Panc1 (cell line): ENCODE results near the gene DENND6A. TPM values are rescaled to one million over a fixed set of nuclear protein-coding genes. Genes with fewer than 3 reads are reported as not detected.

ENCODE experiments used
- ATAC-seq: fragments of 200-7000 bp; cut with Tn5 transposase; 2 replicates; pipeline ENCODE4 v1.9.1; 2020; ENCODE audit warnings: mild to moderate bottlenecking, moderate library complexity
- BruUV-seq: library from RNA; stranded (reverse); fragments of 400-500 nt; replicated peaks from 2 replicates; lab custom pipeline; 2021; lab: Mats Ljungman, UMichigan
- CTCF ChIA-PET: fragments of 300-600 bp; sonication (Branson Sonifier 250); formaldehyde crosslinking; loops from one replicate; lab custom pipeline; 2022; ENCODE audit warnings: antibody characterized with exemption; lab: Charles Lee
- POLR2A ChIA-PET: fragments of 300-600 bp; sonication (Branson Sonifier 250); formaldehyde crosslinking; loops from one replicate; lab custom pipeline; 2022; ENCODE audit warnings: antibody characterized with exemption; lab: Charles Lee
- DNase-seq: peaks from one replicate; pipeline ENCODE4 v3.0.0-alpha.2; 2010; ENCODE audit warnings: low read depth, low spot score
- H3K27ac ChIP-seq: 2 replicates; pipeline ENCODE4 v1.5.1; 2011; ENCODE audit warnings: mild to moderate bottlenecking, low read length, inconsistent platforms
- H3K27me3 ChIP-seq: fragments of 200-500 bp; sonication (Bioruptor generic); 2 replicates; pipeline ENCODE4 v1.6.0; 2014; ENCODE audit warnings: low read length, inconsistent platforms; ENCODE audit not compliant: control insufficient read depth, insufficient read depth
- H3K36me3 ChIP-seq: fragments of 200-500 bp; sonication (Bioruptor generic); 2 replicates; pipeline ENCODE4 v1.5.1; 2014; ENCODE audit warnings: inconsistent platforms, mild to moderate bottlenecking, low read length, moderate library complexity; ENCODE audit not compliant: control insufficient read depth, insufficient read depth
- H3K4me1 ChIP-seq: 2 replicates; pipeline ENCODE4 v1.5.1; 2011; ENCODE audit warnings: inconsistent platforms, mild to moderate bottlenecking, low read length, moderate library complexity; ENCODE audit not compliant: control insufficient read depth, insufficient read depth
- H3K4me3 ChIP-seq, 2 experiments: 2 replicates each; pipeline ENCODE4 v1.5.1; 2011 to 2012; ENCODE audit warnings: low read depth in 2 of 2, low read length in 2 of 2, mild to moderate bottlenecking in 2 of 2, inconsistent platforms in 1 of 2, moderate library complexity in 1 of 2
- H3K9me3 ChIP-seq: fragments of 200-500 bp; sonication (Bioruptor generic); 2 replicates; pipeline ENCODE4 v1.5.1; 2014; ENCODE audit warnings: low read depth, mild to moderate bottlenecking, inconsistent platforms, low read length, moderate library complexity; ENCODE audit not compliant: control insufficient read depth, insufficient read depth
- POLR2AphosphoS5 ChIP-seq: IDR thresholded peaks from 2 replicates; pipeline ENCODE4 v1.6.1; 2012; ENCODE audit warnings: mild to moderate bottlenecking, low read depth, low read length, moderate library complexity
- SIN3A ChIP-seq: IDR thresholded peaks from 2 replicates; pipeline ENCODE4 v1.6.1; 2012; ENCODE audit warnings: low read depth, mild to moderate bottlenecking, low read length, moderate library complexity, borderline replicate concordance; ENCODE audit not compliant: insufficient read depth
- TCF7L2 ChIP-seq: IDR thresholded peaks from 2 replicates; pipeline ENCODE4 v1.6.1; 2011; ENCODE audit warnings: mild to moderate bottlenecking, low read depth, low read length, inconsistent platforms
- in situ Hi-C: cut with HindIII; loops from 2 replicates; pipeline ENCODE4 v1.10.0; 2016; ENCODE audit warnings: low sequenced_read_pairs, low pct_unique_long_range_greater_than_20kb
- intact Hi-C: fragments of 100-400 bp; cut with micrococcal nuclease; formaldehyde crosslinking; loops from one replicate; pipeline ENCODE4 v1.10.0; 2022; ENCODE audit not compliant: unreplicated experiment
- total RNA-seq: library from RNA; stranded (reverse); gene quantifications from one replicate; pipeline ENCODE4 v1.2.1, GENCODE V29; 2021; ENCODE audit not compliant: unreplicated experiment
- TF ChIP-seq, protein P1 (sequence below): fragments of 450-650 bp; IDR thresholded peaks from 2 replicates; pipeline ENCODE4 v1.5.1; 2017; ENCODE audit warnings: mild to moderate bottlenecking
- TF ChIP-seq, protein P2 (sequence below), 2 experiments: IDR thresholded peaks; 2 replicates each; pipeline ENCODE4 v1.6.1; 2011 to 2012; ENCODE audit warnings: low read depth in 2 of 2, control low read depth in 1 of 2, low read length in 1 of 2, mild to moderate bottlenecking in 1 of 2, moderate library complexity in 1 of 2; ENCODE audit not compliant: insufficient read depth in 1 of 2

DENND6A gene
- total RNA-seq, 1 experiment from 2014 or later: 18.1 TPM

- ATAC-seq: no peak
- ChIA-PET POLR2A (no interaction called here), CTCF (no interaction called here)
- no peak for DNase-seq
- intact Hi-C loops: no loop called here
- no peaks in the 10 kb centered on the region for H3K9me3 ChIP-seq
- in situ Hi-C loops: no loop called here
- H3K4me3 ChIP-seq: no peak overlapping the region
- no peaks in the 10 kb centered on the region for H3K36me3 ChIP-seq
- no peak overlapping the region for H3K27ac ChIP-seq
- no peaks in the 10 kb centered on the region for H3K4me1 ChIP-seq
- BruUV-seq: no TSS peak
- H3K27me3 ChIP-seq: no peaks in the 10 kb centered on the region
- TF ChIP-seq, protein P1, sequence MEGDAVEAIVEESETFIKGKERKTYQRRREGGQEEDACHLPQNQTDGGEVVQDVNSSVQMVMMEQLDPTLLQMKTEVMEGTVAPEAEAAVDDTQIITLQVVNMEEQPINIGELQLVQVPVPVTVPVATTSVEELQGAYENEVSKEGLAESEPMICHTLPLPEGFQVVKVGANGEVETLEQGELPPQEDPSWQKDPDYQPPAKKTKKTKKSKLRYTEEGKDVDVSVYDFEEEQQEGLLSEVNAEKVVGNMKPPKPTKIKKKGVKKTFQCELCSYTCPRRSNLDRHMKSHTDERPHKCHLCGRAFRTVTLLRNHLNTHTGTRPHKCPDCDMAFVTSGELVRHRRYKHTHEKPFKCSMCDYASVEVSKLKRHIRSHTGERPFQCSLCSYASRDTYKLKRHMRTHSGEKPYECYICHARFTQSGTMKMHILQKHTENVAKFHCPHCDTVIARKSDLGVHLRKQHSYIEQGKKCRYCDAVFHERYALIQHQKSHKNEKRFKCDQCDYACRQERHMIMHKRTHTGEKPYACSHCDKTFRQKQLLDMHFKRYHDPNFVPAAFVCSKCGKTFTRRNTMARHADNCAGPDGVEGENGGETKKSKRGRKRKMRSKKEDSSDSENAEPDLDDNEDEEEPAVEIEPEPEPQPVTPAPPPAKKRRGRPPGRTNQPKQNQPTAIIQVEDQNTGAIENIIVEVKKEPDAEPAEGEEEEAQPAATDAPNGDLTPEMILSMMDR: no peak
- no peak for TF ChIP-seq SIN3A
- no peak for TF ChIP-seq TCF7L2
Observed at GRCh38 chr3:57682284-57682683, 10.6 kb downstream of the DENND6A start.

DNA sequence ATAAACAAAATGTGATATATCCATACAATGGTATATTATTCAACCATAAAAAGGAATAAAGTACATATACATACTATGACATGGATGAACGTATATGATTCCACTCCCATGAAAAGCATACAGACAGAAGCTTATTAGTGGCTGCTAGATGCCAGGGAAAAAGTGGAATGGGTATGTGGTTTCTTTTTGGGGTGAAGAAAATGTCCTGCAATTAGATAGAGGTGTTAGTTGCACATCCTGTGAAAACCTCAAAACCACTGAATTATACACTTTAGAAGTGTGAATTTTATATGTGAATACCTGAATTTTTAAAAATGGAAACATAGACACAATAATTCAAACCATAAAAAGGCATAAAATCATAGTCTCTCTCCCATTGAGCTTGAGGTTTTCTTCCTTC, 11.2 kb downstream of the DENND6A start:
- no TSS peak for BruUV-seq
- ATAC-seq (no peak), DNase-seq (no peak)
- ChIA-PET POLR2A (no interaction called here), CTCF (no interaction called here)
- in situ Hi-C loops (no loop called here), intact Hi-C loops (no loop called here)
- H3K4me3 ChIP-seq: no peak overlapping the region
- no peaks in the 10 kb centered on the region for H3K36me3 ChIP-seq
- H3K9me3 ChIP-seq: no peaks in the 10 kb centered on the region
- no peaks in the 10 kb centered on the region for H3K27me3 ChIP-seq
- no peaks in the 10 kb centered on the region for H3K4me1 ChIP-seq
- H3K27ac ChIP-seq: no peak overlapping the region
- TF ChIP-seq, protein P1: no peak
- TF ChIP-seq TCF7L2: no peak
- TF ChIP-seq SIN3A: no peak
- TF ChIP-seq, protein P2, sequence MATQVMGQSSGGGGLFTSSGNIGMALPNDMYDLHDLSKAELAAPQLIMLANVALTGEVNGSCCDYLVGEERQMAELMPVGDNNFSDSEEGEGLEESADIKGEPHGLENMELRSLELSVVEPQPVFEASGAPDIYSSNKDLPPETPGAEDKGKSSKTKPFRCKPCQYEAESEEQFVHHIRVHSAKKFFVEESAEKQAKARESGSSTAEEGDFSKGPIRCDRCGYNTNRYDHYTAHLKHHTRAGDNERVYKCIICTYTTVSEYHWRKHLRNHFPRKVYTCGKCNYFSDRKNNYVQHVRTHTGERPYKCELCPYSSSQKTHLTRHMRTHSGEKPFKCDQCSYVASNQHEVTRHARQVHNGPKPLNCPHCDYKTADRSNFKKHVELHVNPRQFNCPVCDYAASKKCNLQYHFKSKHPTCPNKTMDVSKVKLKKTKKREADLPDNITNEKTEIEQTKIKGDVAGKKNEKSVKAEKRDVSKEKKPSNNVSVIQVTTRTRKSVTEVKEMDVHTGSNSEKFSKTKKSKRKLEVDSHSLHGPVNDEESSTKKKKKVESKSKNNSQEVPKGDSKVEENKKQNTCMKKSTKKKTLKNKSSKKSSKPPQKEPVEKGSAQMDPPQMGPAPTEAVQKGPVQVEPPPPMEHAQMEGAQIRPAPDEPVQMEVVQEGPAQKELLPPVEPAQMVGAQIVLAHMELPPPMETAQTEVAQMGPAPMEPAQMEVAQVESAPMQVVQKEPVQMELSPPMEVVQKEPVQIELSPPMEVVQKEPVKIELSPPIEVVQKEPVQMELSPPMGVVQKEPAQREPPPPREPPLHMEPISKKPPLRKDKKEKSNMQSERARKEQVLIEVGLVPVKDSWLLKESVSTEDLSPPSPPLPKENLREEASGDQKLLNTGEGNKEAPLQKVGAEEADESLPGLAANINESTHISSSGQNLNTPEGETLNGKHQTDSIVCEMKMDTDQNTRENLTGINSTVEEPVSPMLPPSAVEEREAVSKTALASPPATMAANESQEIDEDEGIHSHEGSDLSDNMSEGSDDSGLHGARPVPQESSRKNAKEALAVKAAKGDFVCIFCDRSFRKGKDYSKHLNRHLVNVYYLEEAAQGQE (IDR thresholded peaks at IDR 0.05; ENCODE audit: insufficient read depth in 1 of 2, low read depth in 2 of 2, low read length in 1 of 2): no peak
- no peak for TF ChIP-seq POLR2AphosphoS5

- DNase-seq: no peak
- no peaks in the 10 kb centered on the region for H3K27me3 ChIP-seq
- H3K4me3 ChIP-seq: no peak overlapping the region
- no peaks in the 10 kb centered on the region for H3K9me3 ChIP-seq
- no peaks in the 10 kb centered on the region for H3K4me1 ChIP-seq
- intact Hi-C loops (no loop called here), in situ Hi-C loops (no loop called here)
- no TSS peak for BruUV-seq
- POLR2A ChIA-PET: interaction anchor here (0.6 kb wide), 1 partner anchor 206 kb away, joined by 3 read pairs; no protein-coding TSS in a partner anchor
- no peak for TF ChIP-seq SIN3A
- no peak for TF ChIP-seq TCF7L2
- TF ChIP-seq, protein P2 (IDR thresholded peaks at IDR 0.05; ENCODE audit: insufficient read depth in 1 of 2, low read depth in 2 of 2, low read length in 1 of 2): no peak
- TF ChIP-seq, protein P1: no peak
- no peak for TF ChIP-seq POLR2AphosphoS5
- no peak for ATAC-seq
- CTCF ChIA-PET: no interaction called here
- H3K27ac ChIP-seq: no peak overlapping the region
- no peaks in the 10 kb centered on the region for H3K36me3 ChIP-seq
Observed at GRCh38 chr3:57680046-57680445, 12.8 kb downstream of the DENND6A start.
